ENCODE measurements around the gene PSAT1. TPM values are rescaled to one million over a fixed set of nuclear protein-coding genes. Genes with fewer than 3 reads are reported as not detected.
A peak's percentile ranks its signal among the peaks of the same experiment; 100 is the strongest.

PSAT1 gene
- total RNA-seq, 1 donor from 2014 or later, result 15.2 TPM

- H3K27me3 Mint-ChIP-seq (ENCODE audit: unreplicated experiment), result peaks cover 4% of the 10 kb centered on the region
- H3K4me1 Mint-ChIP-seq (ENCODE audit: unreplicated experiment), result peaks cover 35% of the 10 kb centered on the region
- H3K36me3 Mint-ChIP-seq (ENCODE audit: low read depth, unreplicated experiment), result no peaks in the 10 kb centered on the region
- no peaks in the 10 kb centered on the region for H3K9me3 Mint-ChIP-seq (ENCODE audit: unreplicated experiment)
- no peak for DNase-seq (ENCODE audit: low spot score)
- H3K27ac Mint-ChIP-seq (ENCODE audit: unreplicated experiment), result no peak overlapping the region
- TF ChIP-seq CTCF (IDR thresholded peaks at IDR 0.05; ENCODE audit: unreplicated experiment), result no peak
- H3K4me3 Mint-ChIP-seq (ENCODE audit: unreplicated experiment), result peak overlapping the region; percentile 89
These were observed 1.2 kb upstream of the PSAT1 start for GRCh38 chr9:78295731-78296130.

GRCh38 chr9:78296201-78296892 lies 578 bp upstream of the PSAT1 start:
- H3K36me3 Mint-ChIP-seq (ENCODE audit: low read depth, unreplicated experiment), result no peaks in the 10 kb centered on the region

GRCh38 chr9:78297672-78297961 lies 692 bp downstream of the PSAT1 start:
- DNase-seq (ENCODE audit: low spot score), result no peak
- Mint-ChIP-seq H3K4me3 (ENCODE audit: unreplicated experiment) (peak overlapping the region; percentile 92), H3K27ac (ENCODE audit: unreplicated experiment) (peak overlapping the region; percentile 30), H3K36me3 (ENCODE audit: low read depth, unreplicated experiment) (no peaks in the 10 kb centered on the region), H3K9me3 (ENCODE audit: unreplicated experiment) (no peaks in the 10 kb centered on the region), H3K27me3 (ENCODE audit: unreplicated experiment) (peaks cover 4% of the 10 kb centered on the region), H3K4me1 (ENCODE audit: unreplicated experiment) (peaks cover 22% of the 10 kb centered on the region)
- no peak for TF ChIP-seq CTCF (IDR thresholded peaks at IDR 0.05; ENCODE audit: unreplicated experiment)

More at GRCh38 chr9:78296201-78296892, 578 bp upstream of the PSAT1 start:
- Mint-ChIP-seq H3K27ac (ENCODE audit: unreplicated experiment) (peak overlapping the region; percentile 36), H3K4me1 (ENCODE audit: unreplicated experiment) (peaks cover 33% of the 10 kb centered on the region), H3K4me3 (ENCODE audit: unreplicated experiment) (peak overlapping the region; percentile 89), H3K27me3 (ENCODE audit: unreplicated experiment) (peaks cover 4% of the 10 kb centered on the region), H3K9me3 (ENCODE audit: unreplicated experiment) (no peaks in the 10 kb centered on the region)
- peak; percentile 12 for DNase-seq (ENCODE audit: low spot score)
- no peak for TF ChIP-seq CTCF (IDR thresholded peaks at IDR 0.05; ENCODE audit: unreplicated experiment)

GRCh38 chr9:78298046-78298765 lies 1.3 kb downstream of the PSAT1 start:
- no peak for TF ChIP-seq CTCF (IDR thresholded peaks at IDR 0.05; ENCODE audit: unreplicated experiment)
- no peaks in the 10 kb centered on the region for H3K9me3 Mint-ChIP-seq (ENCODE audit: unreplicated experiment)
- no peaks in the 10 kb centered on the region for H3K36me3 Mint-ChIP-seq (ENCODE audit: low read depth, unreplicated experiment)
- peak; percentile 19 for DNase-seq (ENCODE audit: low spot score)
- peak overlapping the region; percentile 92 for H3K4me3 Mint-ChIP-seq (ENCODE audit: unreplicated experiment)
- H3K27me3 Mint-ChIP-seq (ENCODE audit: unreplicated experiment), result peaks cover 2% of the 10 kb centered on the region
- peaks cover 19% of the 10 kb centered on the region for H3K4me1 Mint-ChIP-seq (ENCODE audit: unreplicated experiment)
- peak overlapping the region; percentile 30 for H3K27ac Mint-ChIP-seq (ENCODE audit: unreplicated experiment)

GRCh38 chr9:78300209-78300608 lies 3.3 kb downstream of the PSAT1 start:
- Mint-ChIP-seq H3K36me3 (ENCODE audit: low read depth, unreplicated experiment) (peaks cover 5% of the 10 kb centered on the region), H3K27ac (ENCODE audit: unreplicated experiment) (no peak overlapping the region), H3K4me3 (ENCODE audit: unreplicated experiment) (no peak overlapping the region), H3K4me1 (ENCODE audit: unreplicated experiment) (peaks cover 19% of the 10 kb centered on the region), H3K27me3 (ENCODE audit: unreplicated experiment) (peaks cover 10% of the 10 kb centered on the region), H3K9me3 (ENCODE audit: unreplicated experiment) (no peaks in the 10 kb centered on the region)
- no peak for DNase-seq (ENCODE audit: low spot score)
- TF ChIP-seq CTCF (IDR thresholded peaks at IDR 0.05; ENCODE audit: unreplicated experiment), result no peak
